PC-9 (cell line): ENCODE data around the gene FAM120B.

Experiments used
- EZH2 ChIP-seq: fragments of 200-600 bp; sonication (generic); IDR thresholded peaks from 2 replicates; pipeline ENCODE4 v1.8.0; 2017; ENCODE audit warnings: antibody characterized with exemption, low read depth
- TF ChIP-seq, protein P1 (sequence below): fragments of 200-600 bp; sonication (generic); conservative IDR thresholded peaks from 2 replicates; pipeline ENCODE4 v1.6.1; 2017; ENCODE audit warnings: mixed run types, antibody characterized with exemption, mild to moderate bottlenecking, moderate library complexity

GRCh38 chr6:170417881-170418280, 111.3 kb downstream of the FAM120B start:
- TF ChIP-seq, protein P1, sequence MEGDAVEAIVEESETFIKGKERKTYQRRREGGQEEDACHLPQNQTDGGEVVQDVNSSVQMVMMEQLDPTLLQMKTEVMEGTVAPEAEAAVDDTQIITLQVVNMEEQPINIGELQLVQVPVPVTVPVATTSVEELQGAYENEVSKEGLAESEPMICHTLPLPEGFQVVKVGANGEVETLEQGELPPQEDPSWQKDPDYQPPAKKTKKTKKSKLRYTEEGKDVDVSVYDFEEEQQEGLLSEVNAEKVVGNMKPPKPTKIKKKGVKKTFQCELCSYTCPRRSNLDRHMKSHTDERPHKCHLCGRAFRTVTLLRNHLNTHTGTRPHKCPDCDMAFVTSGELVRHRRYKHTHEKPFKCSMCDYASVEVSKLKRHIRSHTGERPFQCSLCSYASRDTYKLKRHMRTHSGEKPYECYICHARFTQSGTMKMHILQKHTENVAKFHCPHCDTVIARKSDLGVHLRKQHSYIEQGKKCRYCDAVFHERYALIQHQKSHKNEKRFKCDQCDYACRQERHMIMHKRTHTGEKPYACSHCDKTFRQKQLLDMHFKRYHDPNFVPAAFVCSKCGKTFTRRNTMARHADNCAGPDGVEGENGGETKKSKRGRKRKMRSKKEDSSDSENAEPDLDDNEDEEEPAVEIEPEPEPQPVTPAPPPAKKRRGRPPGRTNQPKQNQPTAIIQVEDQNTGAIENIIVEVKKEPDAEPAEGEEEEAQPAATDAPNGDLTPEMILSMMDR, result no peak
- TF ChIP-seq EZH2, result no peak
